ENCODE results near the gene TALDO1. TPM values are rescaled to one million over a fixed set of nuclear protein-coding genes. Genes with fewer than 3 reads are reported as not detected.

Gene TALDO1
- total RNA-seq (100 to 1,000 TPM in 1 of 2 donors, 10 to 100 TPM in 1; 72.5 to 181 TPM), polyA plus RNA-seq (100 to 1,000 TPM; 123 to 133 TPM)

DNA sequence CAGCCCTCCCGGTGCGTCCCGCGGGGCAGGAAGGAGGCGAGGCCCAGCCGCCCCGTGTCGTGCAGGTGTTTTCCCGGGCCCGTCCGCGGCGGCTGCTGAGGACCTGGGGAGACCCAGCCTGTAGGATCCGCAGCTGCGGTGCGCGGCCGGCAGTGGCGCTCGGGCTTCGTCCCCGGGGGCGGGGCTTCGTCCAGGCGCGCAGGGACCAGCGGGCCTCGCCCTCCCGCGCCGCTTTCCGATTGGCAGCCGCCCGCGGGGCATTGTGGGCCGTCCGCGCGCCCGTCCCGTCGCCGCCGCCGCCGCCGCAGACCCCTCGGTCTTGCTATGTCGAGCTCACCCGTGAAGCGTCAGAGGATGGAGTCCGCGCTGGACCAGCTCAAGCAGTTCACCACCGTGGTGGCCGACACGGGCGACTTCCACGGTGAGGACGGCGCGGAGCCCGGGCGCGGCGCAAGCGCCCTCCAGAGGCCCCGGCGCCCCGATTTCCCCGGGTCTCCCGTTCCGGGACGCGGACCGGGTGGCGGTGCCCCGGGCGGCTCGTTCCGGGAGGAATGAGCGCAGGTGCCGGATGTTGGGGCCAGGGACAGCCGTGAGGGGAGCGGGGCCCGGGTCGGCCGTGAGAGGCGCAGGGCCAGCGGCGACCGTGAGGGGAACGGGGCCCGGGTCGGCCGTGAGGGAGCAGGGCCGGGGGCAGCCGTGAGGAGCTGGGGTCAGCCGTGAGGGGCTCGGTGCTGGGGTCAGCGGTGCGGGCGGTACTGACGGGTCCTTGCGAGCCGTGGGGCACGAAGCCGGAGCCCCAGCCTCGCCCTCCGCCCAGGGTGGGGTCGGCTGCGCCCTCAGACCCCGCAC, at the start of gene TALDO1:
TSS of gene TALDO1 (plus strand) at position 307 of the 849 bp plus-strand sequence. CDS start at position 325, 18 bp downstream.
- WGBS, result under 1% methylated on average over 112 of the region's 112 CpGs

DNA sequence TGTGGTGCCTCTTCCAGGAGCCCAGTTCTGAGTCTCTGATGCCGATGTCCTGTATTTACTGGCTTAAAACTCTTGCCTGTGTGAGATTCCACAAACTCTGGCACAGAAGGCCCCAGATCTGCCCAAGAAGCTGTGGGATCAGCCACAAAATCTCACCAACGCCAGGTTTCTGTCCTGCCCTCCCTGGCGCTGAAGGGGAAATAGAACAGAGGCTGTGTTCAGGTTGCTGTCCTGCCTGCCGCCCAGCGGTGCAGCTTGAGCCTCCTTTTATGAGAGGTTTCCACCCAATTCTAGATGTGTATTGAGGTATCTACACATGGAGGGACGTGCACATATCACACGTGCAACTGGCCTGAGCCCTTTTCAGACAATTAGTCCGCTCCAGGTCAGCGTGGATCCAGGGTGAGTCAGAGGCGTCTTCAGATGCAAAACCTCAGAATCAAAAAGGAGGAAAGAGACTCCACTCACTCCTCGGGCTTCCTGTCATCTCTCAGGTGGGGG, 49.4 kb upstream of the TALDO1 start:
- H3K9ac ChIP-seq (ENCODE audit: low read depth in 1 of 2, low read length in 2 of 2), result no peak overlapping the region
- 88% methylated on average over 11 of the region's 11 CpGs for WGBS
- TF ChIP-seq YY1 (IDR thresholded peaks at IDR 0.05) (no peak), FOXA1 (IDR thresholded peaks at IDR 0.05) (no peak), HNF4A (conservative IDR thresholded peaks at IDR 0.05) (no peak), RXRA (IDR thresholded peaks at IDR 0.05) (no peak), RAD21 (IDR thresholded peaks at IDR 0.05) (no peak), HNF4G (IDR thresholded peaks at IDR 0.05) (no peak), SP1 (IDR thresholded peaks at IDR 0.05) (no peak), NR2F2 (IDR thresholded peaks at IDR 0.05) (no peak), TAF1 (conservative IDR thresholded peaks at IDR 0.05) (no peak)
- TF ChIP-seq, protein P1, sequence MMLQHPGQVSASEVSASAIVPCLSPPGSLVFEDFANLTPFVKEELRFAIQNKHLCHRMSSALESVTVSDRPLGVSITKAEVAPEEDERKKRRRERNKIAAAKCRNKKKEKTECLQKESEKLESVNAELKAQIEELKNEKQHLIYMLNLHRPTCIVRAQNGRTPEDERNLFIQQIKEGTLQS (IDR thresholded peaks at IDR 0.05), result no peak
- TF ChIP-seq, protein P2, sequence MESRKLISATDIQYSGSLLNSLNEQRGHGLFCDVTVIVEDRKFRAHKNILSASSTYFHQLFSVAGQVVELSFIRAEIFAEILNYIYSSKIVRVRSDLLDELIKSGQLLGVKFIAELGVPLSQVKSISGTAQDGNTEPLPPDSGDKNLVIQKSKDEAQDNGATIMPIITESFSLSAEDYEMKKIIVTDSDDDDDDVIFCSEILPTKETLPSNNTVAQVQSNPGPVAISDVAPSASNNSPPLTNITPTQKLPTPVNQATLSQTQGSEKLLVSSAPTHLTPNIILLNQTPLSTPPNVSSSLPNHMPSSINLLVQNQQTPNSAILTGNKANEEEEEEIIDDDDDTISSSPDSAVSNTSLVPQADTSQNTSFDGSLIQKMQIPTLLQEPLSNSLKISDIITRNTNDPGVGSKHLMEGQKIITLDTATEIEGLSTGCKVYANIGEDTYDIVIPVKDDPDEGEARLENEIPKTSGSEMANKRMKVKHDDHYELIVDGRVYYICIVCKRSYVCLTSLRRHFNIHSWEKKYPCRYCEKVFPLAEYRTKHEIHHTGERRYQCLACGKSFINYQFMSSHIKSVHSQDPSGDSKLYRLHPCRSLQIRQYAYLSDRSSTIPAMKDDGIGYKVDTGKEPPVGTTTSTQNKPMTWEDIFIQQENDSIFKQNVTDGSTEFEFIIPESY (IDR thresholded peaks at IDR 0.05), result no peak
- DNase-seq (ENCODE audit: low spot score), result no peak
- H3K36me3 ChIP-seq (ENCODE audit: control insufficient read depth in 4 of 4, insufficient read depth in 3 of 4, low read depth in 1 of 4, low read length in 3 of 4), result peaks cover 0 to 2% (median 0%) of the 10 kb centered on the region in 4 donors
- H3K27ac ChIP-seq (ENCODE audit: low read depth in 1 of 2, low read length in 2 of 2), result peak overlapping the region; percentile 5 to 95
- H3K4me1 ChIP-seq (ENCODE audit: control insufficient read depth in 4 of 4, insufficient read depth in 4 of 4, low read length in 3 of 4), result peaks cover 9 to 44% (median 25%) of the 10 kb centered on the region in 4 donors
- H3K4me3 ChIP-seq (ENCODE audit: low read depth in 1 of 3, low read length in 3 of 3), result no peak overlapping the region
- H3K9me3 ChIP-seq (ENCODE audit: control insufficient read depth in 4 of 4, low read length in 3 of 4), result no peaks in the 10 kb centered on the region
- no peaks in the 10 kb centered on the region for H3K27me3 ChIP-seq (ENCODE audit: control insufficient read depth in 4 of 4, insufficient read depth in 4 of 4, low read length in 3 of 4)

More for the DNA sequence above, at the start of gene TALDO1:
- Histone ChIP-seq H3K4me1 (ENCODE audit: control insufficient read depth in 4 of 4, insufficient read depth in 4 of 4, low read length in 3 of 4) (peaks cover 7 to 31% (median 23%) of the 10 kb centered on the region in 4 donors), H3K9me3 (ENCODE audit: control insufficient read depth in 4 of 4, low read length in 3 of 4) (no peaks in the 10 kb centered on the region), H3K36me3 (ENCODE audit: control insufficient read depth in 4 of 4, insufficient read depth in 3 of 4, low read depth in 1 of 4, low read length in 3 of 4) (no peaks in the 10 kb centered on the region), H3K27ac (ENCODE audit: low read depth in 1 of 2, low read length in 2 of 2) (peak within 1 kb of the TSS; percentile 56 to 72), H3K4me3 (ENCODE audit: low read depth in 1 of 3, low read length in 3 of 3) (peak within 1 kb of the TSS; percentile 44 to 99 (median 73)), H3K27me3 (ENCODE audit: control insufficient read depth in 4 of 4, insufficient read depth in 4 of 4, low read length in 3 of 4) (no peaks in the 10 kb centered on the region), H3K9ac (ENCODE audit: low read depth in 1 of 2, low read length in 2 of 2) (peak within 1 kb of the TSS; percentile 61 to 77)
- TF ChIP-seq RXRA (IDR thresholded peaks at IDR 0.05), result no peak
- no peak for TF ChIP-seq TAF1 (conservative IDR thresholded peaks at IDR 0.05)
- TF ChIP-seq RAD21 (IDR thresholded peaks at IDR 0.05), result peak in 1 of 2 donors; percentile 16
- TF ChIP-seq, protein P3, sequence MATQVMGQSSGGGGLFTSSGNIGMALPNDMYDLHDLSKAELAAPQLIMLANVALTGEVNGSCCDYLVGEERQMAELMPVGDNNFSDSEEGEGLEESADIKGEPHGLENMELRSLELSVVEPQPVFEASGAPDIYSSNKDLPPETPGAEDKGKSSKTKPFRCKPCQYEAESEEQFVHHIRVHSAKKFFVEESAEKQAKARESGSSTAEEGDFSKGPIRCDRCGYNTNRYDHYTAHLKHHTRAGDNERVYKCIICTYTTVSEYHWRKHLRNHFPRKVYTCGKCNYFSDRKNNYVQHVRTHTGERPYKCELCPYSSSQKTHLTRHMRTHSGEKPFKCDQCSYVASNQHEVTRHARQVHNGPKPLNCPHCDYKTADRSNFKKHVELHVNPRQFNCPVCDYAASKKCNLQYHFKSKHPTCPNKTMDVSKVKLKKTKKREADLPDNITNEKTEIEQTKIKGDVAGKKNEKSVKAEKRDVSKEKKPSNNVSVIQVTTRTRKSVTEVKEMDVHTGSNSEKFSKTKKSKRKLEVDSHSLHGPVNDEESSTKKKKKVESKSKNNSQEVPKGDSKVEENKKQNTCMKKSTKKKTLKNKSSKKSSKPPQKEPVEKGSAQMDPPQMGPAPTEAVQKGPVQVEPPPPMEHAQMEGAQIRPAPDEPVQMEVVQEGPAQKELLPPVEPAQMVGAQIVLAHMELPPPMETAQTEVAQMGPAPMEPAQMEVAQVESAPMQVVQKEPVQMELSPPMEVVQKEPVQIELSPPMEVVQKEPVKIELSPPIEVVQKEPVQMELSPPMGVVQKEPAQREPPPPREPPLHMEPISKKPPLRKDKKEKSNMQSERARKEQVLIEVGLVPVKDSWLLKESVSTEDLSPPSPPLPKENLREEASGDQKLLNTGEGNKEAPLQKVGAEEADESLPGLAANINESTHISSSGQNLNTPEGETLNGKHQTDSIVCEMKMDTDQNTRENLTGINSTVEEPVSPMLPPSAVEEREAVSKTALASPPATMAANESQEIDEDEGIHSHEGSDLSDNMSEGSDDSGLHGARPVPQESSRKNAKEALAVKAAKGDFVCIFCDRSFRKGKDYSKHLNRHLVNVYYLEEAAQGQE (IDR thresholded peaks at IDR 0.05), result no peak
- TF ChIP-seq SP1 (IDR thresholded peaks at IDR 0.05), result no peak
- TF ChIP-seq JUND (IDR thresholded peaks at IDR 0.05), result no peak
- no peak for TF ChIP-seq HNF4G (IDR thresholded peaks at IDR 0.05)
- peak; percentile 93 for DNase-seq (ENCODE audit: low spot score)
